ENCODE results near the gene TTC12. TPM values are rescaled to one million over a fixed set of nuclear protein-coding genes. Genes with fewer than 3 reads are reported as not detected.

TTC12 gene
- total RNA-seq, 1 donor from 2014 or later = 3.0 TPM

- H3K4me1 ChIP-seq = no peaks in the 10 kb centered on the region
- intact Hi-C loops (cut with DNase I) = no loop called here
- H3K27ac ChIP-seq = no peak overlapping the region
- no peaks in the 10 kb centered on the region for H3K27me3 ChIP-seq
- no peak for TF ChIP-seq CTCF (IDR thresholded peaks at IDR 0.05)
- H3K9me3 ChIP-seq = no peaks in the 10 kb centered on the region
- no peak overlapping the region for H3K4me3 ChIP-seq
- no peaks in the 10 kb centered on the region for H3K36me3 ChIP-seq
- no peak for DNase-seq (ENCODE audit: low spot score in 2 of 2)
Measured at GRCh38 chr11:113409526-113409925, 95.1 kb downstream of the TTC12 start.

- Histone ChIP-seq H3K27ac (no peak overlapping the region), H3K4me3 (no peak overlapping the region), H3K4me1 (no peaks in the 10 kb centered on the region), H3K36me3 (no peaks in the 10 kb centered on the region), H3K9me3 (no peaks in the 10 kb centered on the region), H3K27me3 (no peaks in the 10 kb centered on the region)
- intact Hi-C loops (cut with DNase I) = no loop called here
- no peak for TF ChIP-seq CTCF (IDR thresholded peaks at IDR 0.05)
- DNase-seq (ENCODE audit: low spot score in 2 of 2) = no peak
Measured at GRCh38 chr11:113410414-113411135, 96.2 kb downstream of the TTC12 start.

- no peak for TF ChIP-seq CTCF (IDR thresholded peaks at IDR 0.05)
- DNase-seq (ENCODE audit: low spot score in 2 of 2) = no peak
- intact Hi-C loops (cut with DNase I) = no loop called here
Measured at GRCh38 chr11:113411536-113411935, 97.2 kb downstream of the TTC12 start.

GRCh38 chr11:113412675-113413074, 98.3 kb downstream of the TTC12 start:
- H3K4me1 ChIP-seq = no peaks in the 10 kb centered on the region
- no peaks in the 10 kb centered on the region for H3K27me3 ChIP-seq
- H3K9me3 ChIP-seq = no peaks in the 10 kb centered on the region
- no peaks in the 10 kb centered on the region for H3K36me3 ChIP-seq
- no peak overlapping the region for H3K27ac ChIP-seq
- H3K4me3 ChIP-seq = no peak overlapping the region
- intact Hi-C loops (cut with DNase I) = no loop called here
- TF ChIP-seq CTCF (IDR thresholded peaks at IDR 0.05) = no peak
- no peak for DNase-seq (ENCODE audit: low spot score in 2 of 2)

More at GRCh38 chr11:113411536-113411935, 97.2 kb downstream of the TTC12 start:
- H3K27ac ChIP-seq = no peak overlapping the region
- H3K27me3 ChIP-seq = no peaks in the 10 kb centered on the region
- H3K4me3 ChIP-seq = no peak overlapping the region
- H3K4me1 ChIP-seq = no peaks in the 10 kb centered on the region
- no peaks in the 10 kb centered on the region for H3K9me3 ChIP-seq
- no peaks in the 10 kb centered on the region for H3K36me3 ChIP-seq

- Histone ChIP-seq H3K4me1 (no peaks in the 10 kb centered on the region), H3K9me3 (no peaks in the 10 kb centered on the region), H3K27ac (no peak overlapping the region), H3K27me3 (no peaks in the 10 kb centered on the region), H3K36me3 (no peaks in the 10 kb centered on the region), H3K4me3 (no peak overlapping the region)
- no peak for DNase-seq (ENCODE audit: low spot score in 2 of 2)
- intact Hi-C loops (cut with DNase I) = no loop called here
- TF ChIP-seq CTCF (IDR thresholded peaks at IDR 0.05) = no peak
Measured at GRCh38 chr11:113415343-113415742, 101.0 kb downstream of the TTC12 start.

Other genes starting within 250 kb of the TTC12 start
- not detected for gene ANKK1, start 73.2 kb downstream of the TTC12 start, total RNA-seq
- gene DRD2, start 160.8 kb downstream of the TTC12 start, total RNA-seq = not detected